Gastrocnemius medialis (tissue), 4 donors: ENCODE results near the gene LRMDA.

Source experiments
- POLR2A ChIP-seq, 2 donors: fragments of 450-650 bp; IDR thresholded peaks; one replicate each; pipeline ENCODE4 v1.6.1; 2017; ENCODE audit warnings: antibody characterized with exemption in 2 of 2, mild to moderate bottlenecking in 2 of 2, moderate library complexity in 2 of 2
- TF ChIP-seq, protein P1 (sequence below), 5 experiments: fragments of 450-650 bp in 3 of 5; fragments of 200-600 bp in 2 of 5; sonication (generic) in 2 of 5; IDR thresholded peaks in 4 of 5; conservative IDR thresholded peaks in 1 of 5; 1 replicate in 4 of 5; 2 replicates in 1 of 5; pipeline ENCODE4 v1.5.1; 2016 to 2019; ENCODE audit warnings: antibody characterized with exemption in 5 of 5, mild to moderate bottlenecking in 3 of 5, moderate library complexity in 3 of 5

DNA sequence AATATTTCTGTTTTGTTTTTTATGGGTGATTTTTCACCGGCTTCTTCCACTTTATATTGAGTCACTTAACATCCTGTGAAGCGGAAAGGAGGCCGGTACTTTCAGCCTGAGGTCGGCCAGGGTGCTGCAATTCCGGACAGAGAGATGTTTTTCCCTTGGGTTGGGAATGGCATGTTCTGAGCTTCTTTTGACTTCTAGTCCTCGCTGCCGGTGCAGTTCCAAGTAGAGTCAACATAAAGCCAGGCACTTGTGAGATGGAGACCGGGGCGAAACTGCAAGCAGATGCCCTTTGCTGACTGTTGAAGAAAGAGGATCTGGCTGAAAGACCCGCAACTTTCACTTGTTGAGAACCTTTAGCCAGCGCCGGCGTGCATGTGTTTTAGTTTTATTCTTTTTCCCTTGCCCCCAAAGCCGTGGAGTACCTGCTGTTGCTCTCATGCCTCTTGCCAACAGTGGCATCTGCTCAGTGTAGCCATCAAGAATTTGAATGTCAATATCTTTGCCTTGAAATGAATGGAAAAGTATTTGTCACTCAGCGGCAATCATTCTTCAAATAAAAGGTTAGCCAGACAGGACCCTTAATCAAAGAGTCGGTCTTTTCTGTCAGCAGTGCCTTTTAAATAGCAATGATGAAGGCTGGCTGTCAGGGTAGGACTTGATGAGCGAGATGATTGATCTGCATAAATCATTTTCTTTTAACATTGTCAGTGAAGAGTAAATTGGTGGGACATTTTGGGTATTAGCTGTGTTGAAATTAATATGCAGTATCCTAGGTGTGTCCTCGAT lies 351.2 kb downstream of the LRMDA start:
- TF ChIP-seq, protein P1, sequence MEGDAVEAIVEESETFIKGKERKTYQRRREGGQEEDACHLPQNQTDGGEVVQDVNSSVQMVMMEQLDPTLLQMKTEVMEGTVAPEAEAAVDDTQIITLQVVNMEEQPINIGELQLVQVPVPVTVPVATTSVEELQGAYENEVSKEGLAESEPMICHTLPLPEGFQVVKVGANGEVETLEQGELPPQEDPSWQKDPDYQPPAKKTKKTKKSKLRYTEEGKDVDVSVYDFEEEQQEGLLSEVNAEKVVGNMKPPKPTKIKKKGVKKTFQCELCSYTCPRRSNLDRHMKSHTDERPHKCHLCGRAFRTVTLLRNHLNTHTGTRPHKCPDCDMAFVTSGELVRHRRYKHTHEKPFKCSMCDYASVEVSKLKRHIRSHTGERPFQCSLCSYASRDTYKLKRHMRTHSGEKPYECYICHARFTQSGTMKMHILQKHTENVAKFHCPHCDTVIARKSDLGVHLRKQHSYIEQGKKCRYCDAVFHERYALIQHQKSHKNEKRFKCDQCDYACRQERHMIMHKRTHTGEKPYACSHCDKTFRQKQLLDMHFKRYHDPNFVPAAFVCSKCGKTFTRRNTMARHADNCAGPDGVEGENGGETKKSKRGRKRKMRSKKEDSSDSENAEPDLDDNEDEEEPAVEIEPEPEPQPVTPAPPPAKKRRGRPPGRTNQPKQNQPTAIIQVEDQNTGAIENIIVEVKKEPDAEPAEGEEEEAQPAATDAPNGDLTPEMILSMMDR (IDR thresholded peaks at IDR 0.05 in 4 of 5, conservative IDR thresholded peaks at IDR 0.05 in 1 of 5): no peak
- TF ChIP-seq POLR2A (IDR thresholded peaks at IDR 0.05): no peak
